Ovary (tissue), 3 donors: ENCODE results near the gene APOBEC3H.

ENCODE experiments used
- CTCF ChIP-seq, 3 donors: fragments of 450-650 bp in 2 of 3; fragments of 200-600 bp in 1 of 3; IDR thresholded peaks; one replicate each; pipeline versions ENCODE4 v1.5.1 to v1.8.0; 2016 to 2022; ENCODE audit warnings: antibody characterized with exemption in 3 of 3, mild to moderate bottlenecking in 1 of 3
- POLR2A ChIP-seq: fragments of 450-650 bp; IDR thresholded peaks from one replicate; pipeline ENCODE4 v1.6.1; 2017; ENCODE audit warnings: antibody characterized with exemption, mild to moderate bottlenecking, moderate library complexity
- donor health status: DM: no; HTN: no; CAD: no.

- TF ChIP-seq CTCF (IDR thresholded peaks at IDR 0.05) (no peak), POLR2A (no peak)
Measured at GRCh38 chr22:39103431-39103830, 6.4 kb downstream of the APOBEC3H start.
